Activated CD8-positive, alpha-beta memory T cell treated with anti-CD3 and anti-CD28 coated beads, Interleukin-2, amount 50 U/mL, for 1 hour (primary cell): Measurements from ENCODE around the gene CTNS.

Experiments used
- DNase-seq: peaks from one replicate; pipeline ENCODE4 v3.0.0-alpha.2; 2020; ENCODE audit errors: extremely low read depth

Gene CTNS

DNA sequence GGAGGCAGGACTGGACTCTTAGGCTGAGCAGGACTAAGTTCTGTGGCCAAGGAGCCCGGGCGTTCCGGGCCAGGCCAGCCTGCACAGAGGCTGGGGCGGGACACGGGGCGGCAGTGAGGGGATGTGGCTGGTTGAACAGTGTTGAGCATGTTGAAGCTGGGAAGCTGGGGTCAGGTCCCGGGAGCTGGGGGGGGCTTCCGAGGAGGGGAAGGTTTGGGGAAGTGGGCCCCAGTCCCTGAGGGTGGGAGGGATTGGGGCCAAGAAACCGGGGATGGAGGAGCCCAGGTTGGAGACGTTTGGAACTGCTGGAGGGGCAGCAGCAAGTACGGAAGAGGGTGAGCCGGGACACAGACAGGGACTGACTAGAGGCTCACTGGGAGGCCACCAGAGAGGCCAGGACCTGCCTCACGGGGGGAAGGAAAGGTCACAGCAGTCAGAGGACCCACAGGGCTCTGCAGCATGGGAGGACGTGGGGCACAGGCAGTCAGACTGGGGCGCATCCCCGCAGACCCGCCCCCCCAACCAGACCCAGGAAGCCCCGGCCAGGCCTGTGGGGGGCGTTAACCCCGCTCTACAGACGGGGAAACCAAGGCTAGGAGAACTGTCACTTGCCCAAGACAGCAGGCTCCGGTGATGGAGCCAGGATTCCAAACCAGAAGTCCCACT is 22.4 kb downstream of the CTNS start:
- no peak for DNase-seq

- no peak for DNase-seq
Measured at GRCh38 chr17:3659541-3660111, 23.1 kb downstream of the CTNS start.

DNA sequence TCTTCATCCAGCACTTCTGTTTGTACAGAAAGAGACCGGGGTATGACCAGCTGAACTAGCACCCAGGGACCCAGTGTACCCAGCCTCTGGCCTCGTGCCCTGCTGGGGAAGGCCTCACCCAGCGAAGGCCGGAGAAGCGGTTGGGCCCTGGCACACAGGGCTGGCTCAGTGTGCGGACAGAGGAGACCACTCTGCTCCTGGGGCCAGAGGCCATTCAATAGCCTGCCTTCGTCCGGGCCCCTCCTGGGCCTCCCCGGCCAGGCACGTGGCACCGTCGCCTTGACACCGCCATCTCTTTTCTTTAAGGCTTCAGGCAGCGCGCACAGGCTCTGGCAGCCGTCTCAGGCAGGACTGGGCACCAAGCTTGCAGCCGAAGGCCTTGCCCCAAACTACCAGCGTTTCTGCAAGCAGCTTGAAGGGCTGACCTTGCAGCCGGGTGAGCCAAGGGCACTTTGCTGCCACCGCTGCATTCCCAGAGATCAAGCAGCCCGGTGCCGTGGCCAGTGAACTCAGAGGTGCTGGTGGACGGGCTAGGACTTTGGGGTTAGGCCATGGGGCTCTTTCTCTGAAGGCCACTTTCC is 23.8 kb downstream of the CTNS start:
- no peak for DNase-seq

GRCh38 chr17:3663102-3664011 is 26.8 kb downstream of the CTNS start:
- DNase-seq = no peak

- DNase-seq = no peak
Measured at GRCh38 chr17:3665834-3666233, 29.3 kb downstream of the CTNS start.

- DNase-seq = no peak
Measured at GRCh38 chr17:3666516-3666915, 30.0 kb downstream of the CTNS start.

GRCh38 chr17:3667366-3668278 is 31.1 kb downstream of the CTNS start:
- DNase-seq = no peak

- DNase-seq = peak; percentile 95
Measured at GRCh38 chr17:3668279-3669084, 31.9 kb downstream of the CTNS start, which contains the start of the genes EMC6 and TAX1BP3. EMC6 (plus strand) TSS chr17:3668812; CDS start chr17:3669147, 335 bp downstream. TAX1BP3 (minus strand) TSS chr17:3668578; CDS start chr17:3668526, 52 bp downstream.

DNA sequence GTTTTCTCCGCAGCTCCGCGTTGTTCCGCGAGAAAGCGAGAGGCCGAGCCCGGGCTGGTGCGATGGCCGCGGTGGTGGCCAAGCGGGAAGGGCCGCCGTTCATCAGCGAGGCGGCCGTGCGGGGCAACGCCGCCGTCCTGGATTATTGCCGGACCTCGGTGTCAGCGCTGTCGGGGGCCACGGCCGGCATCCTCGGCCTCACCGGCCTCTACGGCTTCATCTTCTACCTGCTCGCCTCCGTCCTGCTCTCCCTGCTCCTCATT is 32.5 kb downstream of the CTNS start:
- DNase-seq = no peak

DNA sequence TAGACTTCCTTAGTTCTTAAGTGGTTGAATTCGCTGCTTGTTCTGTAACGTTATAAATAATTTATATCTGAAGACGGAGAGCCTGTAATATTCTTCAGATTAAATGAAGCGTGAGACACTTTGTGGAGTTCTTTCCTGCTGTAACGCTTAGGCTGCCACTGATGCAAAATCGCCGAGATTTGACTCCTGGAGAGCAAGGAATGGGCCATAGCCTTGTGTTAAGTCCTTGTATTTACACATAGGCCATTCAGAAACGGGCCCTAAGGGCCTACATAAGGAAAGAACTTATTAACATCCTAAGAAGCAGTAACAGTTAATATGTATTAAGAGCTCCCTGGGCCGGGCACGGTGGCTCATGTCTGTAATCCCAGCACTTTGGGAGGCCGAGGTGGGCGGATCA is 33.0 kb downstream of the CTNS start:
- no peak for DNase-seq

DNA sequence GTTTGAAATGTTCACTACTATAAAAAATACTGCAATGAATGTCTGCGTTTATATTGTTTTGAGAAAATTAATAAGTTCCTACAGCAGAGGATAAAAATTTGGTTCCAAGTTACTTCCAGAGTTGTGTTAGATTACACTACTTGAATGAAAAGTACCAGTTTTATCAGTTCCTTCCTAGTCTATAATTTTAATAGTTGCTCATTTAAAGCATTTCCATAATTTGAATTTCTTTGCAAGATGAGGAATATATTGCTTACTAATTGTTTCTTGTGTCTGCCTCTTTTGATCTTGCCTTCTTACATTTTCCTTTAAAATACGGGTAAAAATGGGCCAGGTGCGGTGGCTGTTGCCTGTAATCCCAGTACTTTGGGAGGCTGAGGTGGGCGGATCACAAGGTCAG is 36.0 kb downstream of the CTNS start:
- DNase-seq = no peak

GRCh38 chr17:3675886-3676285 is 39.3 kb downstream of the CTNS start:
- DNase-seq = no peak

DNA sequence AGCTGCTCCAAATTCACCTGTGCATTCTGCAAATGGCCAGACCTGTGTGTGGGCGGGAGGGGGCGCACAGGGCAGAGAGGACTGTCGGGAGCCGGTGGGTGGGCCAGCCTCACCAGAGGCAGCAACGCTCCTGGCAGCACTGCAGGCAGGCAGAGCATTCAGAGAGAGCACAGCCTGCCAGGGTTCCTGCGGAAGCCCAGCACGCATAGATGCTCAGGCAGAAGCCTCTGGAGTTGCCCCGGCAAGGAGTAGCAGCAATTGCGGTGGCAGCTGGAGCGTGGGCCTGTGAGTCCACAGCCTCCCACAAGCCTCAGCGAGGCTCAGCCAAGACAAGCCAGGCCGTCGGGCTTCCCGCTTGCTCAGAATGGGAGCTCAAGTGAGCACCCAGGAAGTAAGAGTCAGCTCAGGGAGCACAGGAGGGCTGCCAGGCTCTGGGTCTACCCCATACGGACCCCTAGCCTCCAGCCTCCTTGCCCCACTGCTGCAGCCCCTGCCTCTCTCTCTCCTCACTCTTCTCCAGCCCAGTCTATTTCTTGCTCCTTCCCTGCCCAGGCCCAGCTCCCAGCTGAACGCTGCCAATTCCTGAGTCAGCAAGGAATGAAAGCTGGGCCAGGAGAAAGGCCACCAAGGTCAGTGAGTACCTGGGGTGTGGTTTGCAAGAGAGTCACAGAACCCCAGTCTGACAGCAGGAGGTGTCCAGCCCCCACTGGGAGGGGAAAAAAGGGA is 41.7 kb downstream of the CTNS start:
- no peak for DNase-seq

DNA sequence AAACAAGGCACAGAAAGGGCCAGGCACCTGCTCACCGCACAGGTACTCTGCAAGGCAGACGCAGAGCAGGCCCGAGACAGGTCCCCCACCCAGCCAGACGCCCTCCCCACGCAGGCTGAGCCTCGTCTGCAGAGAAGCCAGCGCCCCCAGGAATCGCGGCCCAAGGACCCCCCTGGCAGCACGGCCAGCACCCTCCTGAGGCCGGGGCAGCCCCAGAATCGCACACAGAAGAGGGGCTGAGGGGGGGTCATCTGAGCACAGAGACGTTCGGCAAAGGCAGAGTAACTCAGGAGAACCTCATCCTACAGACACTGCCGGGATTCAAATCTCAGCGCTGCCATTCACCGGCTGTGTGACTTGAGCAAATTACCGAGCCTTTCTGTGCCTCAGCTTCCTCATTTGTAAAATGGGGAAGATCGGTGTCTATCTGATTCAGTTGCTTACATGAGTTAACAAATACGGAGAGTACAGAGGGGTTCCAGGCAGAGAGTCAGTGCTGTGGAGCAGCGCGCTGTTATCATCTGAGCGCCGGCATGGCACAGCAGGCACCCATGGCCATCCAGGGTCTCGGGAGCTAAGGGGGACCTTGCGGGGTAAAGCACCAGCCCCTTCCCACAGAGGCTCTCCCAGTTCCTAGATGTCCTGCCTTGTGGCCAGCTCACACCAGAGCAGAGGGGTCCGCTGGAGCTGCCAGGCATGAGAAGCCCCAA is 42.4 kb downstream of the CTNS start:
- no peak for DNase-seq

DNA sequence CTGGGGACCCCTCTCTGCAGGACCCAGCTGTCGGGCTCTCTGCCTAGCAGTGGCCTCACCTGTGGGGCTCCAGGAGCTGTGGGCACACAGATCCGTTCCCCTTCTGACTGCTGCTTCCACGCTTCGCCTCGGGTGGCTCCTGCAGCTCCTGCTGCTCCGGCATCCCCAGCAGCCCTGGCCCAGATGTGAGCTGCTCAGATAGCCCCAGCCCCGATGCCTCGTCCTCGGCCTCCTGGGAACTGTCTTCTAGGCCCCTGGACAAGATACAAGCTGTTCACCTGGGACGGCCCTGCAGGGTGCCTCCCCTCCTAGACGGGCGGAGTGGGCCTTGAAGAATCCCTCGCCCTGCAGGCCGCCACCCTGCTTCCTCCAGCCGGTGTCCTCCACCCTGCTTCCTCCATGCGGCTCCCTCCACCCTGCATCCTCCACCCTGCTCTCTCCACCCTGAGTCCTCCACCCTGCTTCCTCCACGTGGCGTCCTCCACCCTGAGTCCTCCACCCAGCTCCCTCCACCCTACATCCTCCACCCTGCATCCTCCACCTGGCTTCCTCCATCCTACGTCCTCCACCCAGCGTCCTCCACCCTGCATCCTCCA is 43.1 kb downstream of the CTNS start:
- DNase-seq = no peak

DNA sequence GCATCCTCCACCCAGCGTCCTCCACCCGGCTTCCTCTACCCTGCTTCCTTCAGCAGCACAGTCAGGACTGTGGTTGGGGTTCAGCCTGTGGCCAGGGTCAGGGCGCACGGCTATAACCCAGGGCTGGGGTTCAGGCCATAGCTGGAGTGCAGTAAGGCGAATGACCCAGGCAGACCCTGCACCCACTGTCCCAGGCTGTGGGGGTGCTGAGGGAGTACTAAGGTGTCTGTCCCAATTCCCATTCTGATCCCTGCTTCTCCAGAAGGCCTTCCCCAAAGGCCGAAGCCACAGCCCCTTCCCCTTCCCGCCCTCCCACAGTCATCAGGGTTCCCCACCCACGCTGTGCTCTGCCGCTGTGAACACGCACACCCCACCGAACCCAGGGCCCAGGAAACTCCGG is 44.5 kb downstream of the CTNS start:
- no peak for DNase-seq

- DNase-seq = no peak
Measured at GRCh38 chr17:3681565-3681964, 45.0 kb downstream of the CTNS start.

DNA sequence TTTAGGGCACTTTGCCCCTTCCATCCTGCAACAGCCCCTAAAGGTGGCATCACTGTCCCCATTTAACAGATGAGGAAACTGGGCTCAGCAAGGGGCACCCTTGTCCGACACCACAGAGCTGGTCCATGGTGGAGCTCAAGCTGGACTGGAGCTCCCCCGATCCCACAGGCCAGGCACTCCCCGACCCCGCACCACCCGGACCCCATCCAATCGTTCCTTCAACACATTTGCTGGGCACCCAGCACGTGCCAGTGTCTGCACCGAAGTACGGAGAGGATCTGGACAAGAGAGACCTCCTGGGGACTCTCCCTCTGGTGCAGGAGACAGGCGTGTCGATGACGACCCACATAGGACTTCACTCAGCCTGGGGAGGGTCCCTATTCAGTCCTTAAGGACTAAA is 45.5 kb downstream of the CTNS start:
- DNase-seq = no peak

- DNase-seq = no peak
Measured at GRCh38 chr17:3683054-3683511, 46.5 kb downstream of the CTNS start.
